ENCODE results near the gene ZBP1. TPM values are rescaled to one million over a fixed set of nuclear protein-coding genes. Genes with fewer than 3 reads are reported as not detected.

Gene ZBP1
- total RNA-seq, 1 experiment from 2014 or later: not detected

DNA sequence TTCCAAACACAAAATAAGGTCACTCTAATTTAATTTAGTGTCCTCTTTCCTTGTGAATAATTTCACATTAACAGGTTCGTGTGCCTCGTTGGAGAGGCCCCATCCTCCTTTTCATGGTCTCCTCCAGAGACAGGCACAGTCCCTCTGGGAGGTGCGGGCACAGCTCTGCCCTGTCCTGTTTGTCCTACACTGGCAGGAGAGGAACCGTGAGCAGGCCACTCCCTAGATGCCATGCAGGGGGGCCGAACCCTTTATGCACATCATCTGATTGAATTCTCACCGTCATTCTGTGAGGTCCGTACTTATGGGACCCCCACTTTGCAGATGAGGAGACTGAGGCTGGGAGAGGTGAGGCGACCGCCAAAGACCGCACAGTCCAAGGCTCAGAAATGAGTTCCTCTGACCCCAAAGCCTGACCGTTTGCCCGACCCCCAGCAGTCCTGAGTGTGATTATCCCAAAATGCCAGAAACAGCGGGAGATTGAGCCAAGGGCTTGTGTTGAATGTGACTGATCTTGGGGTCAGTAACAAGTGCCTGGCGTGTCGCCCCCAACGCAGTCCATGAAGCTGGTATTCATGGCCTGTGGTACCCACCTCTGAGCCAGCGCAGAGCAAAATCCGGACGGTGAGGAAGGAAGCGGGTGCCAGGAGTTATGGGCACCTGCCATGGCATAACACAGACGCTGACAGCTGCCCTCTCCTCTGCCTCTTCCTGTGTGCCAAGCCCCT, 46.0 kb upstream of the ZBP1 start:
- no peaks in the 10 kb centered on the region for H3K4me1 ChIP-seq (ENCODE audit: control insufficient read depth in 1 of 2, insufficient read depth in 2 of 2, low read length in 2 of 2)
- no peaks in the 10 kb centered on the region for H3K9me3 ChIP-seq (ENCODE audit: control insufficient read depth in 1 of 2, insufficient read depth in 1 of 2, low read depth in 1 of 2, low read length in 2 of 2)
- no peak overlapping the region for H3K9ac ChIP-seq (ENCODE audit: low read length)
- DNase-seq (ENCODE audit: low read depth, low spot score) (no peak), ATAC-seq (no peak)
- ChIA-PET POLR2A (no interaction called here), RAD21 (ENCODE audit: low non-redundant PET in 1 of 2, low total read pairs in 2 of 2, uncharacterized antibody in 2 of 2, unreplicated experiment in 2 of 2) (no interaction called here), CTCF (no interaction called here)
- H3K27ac ChIP-seq (ENCODE audit: low read depth, low read length): no peak overlapping the region
- H3K79me2 ChIP-seq (ENCODE audit: insufficient read depth, low read length): no peaks in the 10 kb centered on the region
- 0 out of 2 replicates have a peak, but pooled peaks cover 8% of the 10 kb centered on the region for H3K27me3 ChIP-seq (ENCODE audit: insufficient read depth, low read length)
- no peaks in the 10 kb centered on the region for H3K9me2 ChIP-seq (ENCODE audit: insufficient read depth)
- H2AFZ ChIP-seq (ENCODE audit: low read depth, low read length, poor library complexity, severe bottlenecking): no peak overlapping the region
- TF ChIP-seq SIN3A (IDR thresholded peaks at IDR 0.05; ENCODE audit: low read depth) (no peak), ZFX (IDR thresholded peaks at IDR 0.05) (no peak), ELF1 (IDR thresholded peaks at IDR 0.05; ENCODE audit: borderline replicate concordance, low read depth) (no peak), SRF (IDR thresholded peaks at IDR 0.05; ENCODE audit: low read depth) (no peak), EZH2phosphoT487 (IDR thresholded peaks at IDR 0.05; ENCODE audit: borderline replicate concordance) (no peak), SP1 (IDR thresholded peaks at IDR 0.05; ENCODE audit: low read depth) (no peak), EGR1 (IDR thresholded peaks at IDR 0.05; ENCODE audit: low read depth) (no peak), YY1 (IDR thresholded peaks at IDR 0.05; ENCODE audit: extremely low read depth, insufficient replicate concordance, low read depth, low read length) (no peak)
- TF ChIP-seq, protein P1, sequence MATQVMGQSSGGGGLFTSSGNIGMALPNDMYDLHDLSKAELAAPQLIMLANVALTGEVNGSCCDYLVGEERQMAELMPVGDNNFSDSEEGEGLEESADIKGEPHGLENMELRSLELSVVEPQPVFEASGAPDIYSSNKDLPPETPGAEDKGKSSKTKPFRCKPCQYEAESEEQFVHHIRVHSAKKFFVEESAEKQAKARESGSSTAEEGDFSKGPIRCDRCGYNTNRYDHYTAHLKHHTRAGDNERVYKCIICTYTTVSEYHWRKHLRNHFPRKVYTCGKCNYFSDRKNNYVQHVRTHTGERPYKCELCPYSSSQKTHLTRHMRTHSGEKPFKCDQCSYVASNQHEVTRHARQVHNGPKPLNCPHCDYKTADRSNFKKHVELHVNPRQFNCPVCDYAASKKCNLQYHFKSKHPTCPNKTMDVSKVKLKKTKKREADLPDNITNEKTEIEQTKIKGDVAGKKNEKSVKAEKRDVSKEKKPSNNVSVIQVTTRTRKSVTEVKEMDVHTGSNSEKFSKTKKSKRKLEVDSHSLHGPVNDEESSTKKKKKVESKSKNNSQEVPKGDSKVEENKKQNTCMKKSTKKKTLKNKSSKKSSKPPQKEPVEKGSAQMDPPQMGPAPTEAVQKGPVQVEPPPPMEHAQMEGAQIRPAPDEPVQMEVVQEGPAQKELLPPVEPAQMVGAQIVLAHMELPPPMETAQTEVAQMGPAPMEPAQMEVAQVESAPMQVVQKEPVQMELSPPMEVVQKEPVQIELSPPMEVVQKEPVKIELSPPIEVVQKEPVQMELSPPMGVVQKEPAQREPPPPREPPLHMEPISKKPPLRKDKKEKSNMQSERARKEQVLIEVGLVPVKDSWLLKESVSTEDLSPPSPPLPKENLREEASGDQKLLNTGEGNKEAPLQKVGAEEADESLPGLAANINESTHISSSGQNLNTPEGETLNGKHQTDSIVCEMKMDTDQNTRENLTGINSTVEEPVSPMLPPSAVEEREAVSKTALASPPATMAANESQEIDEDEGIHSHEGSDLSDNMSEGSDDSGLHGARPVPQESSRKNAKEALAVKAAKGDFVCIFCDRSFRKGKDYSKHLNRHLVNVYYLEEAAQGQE (IDR thresholded peaks at IDR 0.05; ENCODE audit: low read depth): no peak
- TF ChIP-seq, protein P2, sequence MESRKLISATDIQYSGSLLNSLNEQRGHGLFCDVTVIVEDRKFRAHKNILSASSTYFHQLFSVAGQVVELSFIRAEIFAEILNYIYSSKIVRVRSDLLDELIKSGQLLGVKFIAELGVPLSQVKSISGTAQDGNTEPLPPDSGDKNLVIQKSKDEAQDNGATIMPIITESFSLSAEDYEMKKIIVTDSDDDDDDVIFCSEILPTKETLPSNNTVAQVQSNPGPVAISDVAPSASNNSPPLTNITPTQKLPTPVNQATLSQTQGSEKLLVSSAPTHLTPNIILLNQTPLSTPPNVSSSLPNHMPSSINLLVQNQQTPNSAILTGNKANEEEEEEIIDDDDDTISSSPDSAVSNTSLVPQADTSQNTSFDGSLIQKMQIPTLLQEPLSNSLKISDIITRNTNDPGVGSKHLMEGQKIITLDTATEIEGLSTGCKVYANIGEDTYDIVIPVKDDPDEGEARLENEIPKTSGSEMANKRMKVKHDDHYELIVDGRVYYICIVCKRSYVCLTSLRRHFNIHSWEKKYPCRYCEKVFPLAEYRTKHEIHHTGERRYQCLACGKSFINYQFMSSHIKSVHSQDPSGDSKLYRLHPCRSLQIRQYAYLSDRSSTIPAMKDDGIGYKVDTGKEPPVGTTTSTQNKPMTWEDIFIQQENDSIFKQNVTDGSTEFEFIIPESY (IDR thresholded peaks at IDR 0.05; ENCODE audit: extremely low read depth, insufficient replicate concordance, low read length): no peak
- H3K36me3 ChIP-seq (ENCODE audit: control insufficient read depth in 1 of 2, insufficient read depth in 2 of 2, low read length in 2 of 2): no peaks in the 10 kb centered on the region
- no peaks in the 10 kb centered on the region for H4K20me1 ChIP-seq (ENCODE audit: insufficient read depth)
- H3K4me2 ChIP-seq (ENCODE audit: low read length): no peak overlapping the region
- no peak overlapping the region for H3K4me3 ChIP-seq (replicated peaks in 1 of 2; ENCODE audit: low read depth in 1 of 2, low read length in 2 of 2)
- BruUV-seq (replicated peaks): no TSS peak
- intact Hi-C loops (cut with micrococcal nuclease): no loop called here

All from HCT116 (cell line).